PC-3 (cell line): ENCODE measurements around the gene COL10A1. TPM values are rescaled to one million over a fixed set of nuclear protein-coding genes. Genes with fewer than 3 reads are reported as not detected.

Experiments used
- ATAC-seq: fragments of 200-7000 bp; cut with Tn5 transposase; 2 replicates; pipeline ENCODE4 v1.9.1; 2020; ENCODE audit warnings: mild to moderate bottlenecking, moderate library complexity
- BruUV-seq: library from RNA; stranded (reverse); fragments of 400-500 nt; replicated peaks from 2 replicates; lab custom pipeline; 2021; lab: Mats Ljungman, UMichigan
- CTCF ChIA-PET: fragments of 300-600 bp; sonication (Branson Sonifier 250); formaldehyde crosslinking; loops from one replicate; lab custom pipeline; 2022; ENCODE audit warnings: antibody characterized with exemption; lab: Charles Lee
- POLR2A ChIA-PET: fragments of 300-600 bp; sonication (Branson Sonifier 250); formaldehyde crosslinking; loops from one replicate; lab custom pipeline; 2022; ENCODE audit warnings: antibody characterized with exemption; ENCODE audit not compliant: unreplicated experiment; lab: Charles Lee
- DNase-seq: peaks from one replicate; pipeline ENCODE4 v3.0.0-alpha.2; 2015
- H2AFZ ChIP-seq: fragments of 300-600 bp; sonication (generic); 2 replicates; pipeline ENCODE4 v1.6.0; 2016; ENCODE audit warnings: antibody characterized with exemption, low read length
- H3F3A ChIP-seq: fragments of 300-600 bp; sonication (generic); one replicate; pipeline ENCODE4 v1.6.0; 2017; ENCODE audit warnings: antibody characterized with exemption, low read length, control low read depth, mild to moderate bottlenecking; ENCODE audit not compliant: unreplicated experiment
- H3K27ac ChIP-seq: fragments of 300-600 bp; sonication (generic); 2 replicates; pipeline ENCODE4 v1.5.1; 2016; ENCODE audit warnings: mild to moderate bottlenecking, low read length
- H3K27me3 ChIP-seq: fragments of 300-600 bp; sonication (generic); 2 replicates; pipeline ENCODE4 v1.6.1; 2016; ENCODE audit warnings: low read length, mixed read lengths
- H3K36me3 ChIP-seq: fragments of 300-600 bp; sonication (generic); 2 replicates; pipeline ENCODE4 v1.6.1; 2016; ENCODE audit warnings: low read depth, mixed run types, low read length, mixed read lengths
- H3K4me1 ChIP-seq: fragments of 300-600 bp; sonication (generic); 2 replicates; pipeline ENCODE4 v1.5.1; 2016; ENCODE audit warnings: low read length; ENCODE audit not compliant: insufficient read depth
- H3K4me2 ChIP-seq: fragments of 300-600 bp; sonication (generic); 2 replicates; pipeline ENCODE4 v1.6.0; 2016; ENCODE audit warnings: low read length
- H3K4me3 ChIP-seq: fragments of 300-600 bp; sonication (generic); 2 replicates; pipeline ENCODE4 v1.5.1; 2016; ENCODE audit warnings: mild to moderate bottlenecking, low read length, mixed read lengths
- H3K79me2 ChIP-seq: fragments of 300-600 bp; sonication (generic); 2 replicates; pipeline ENCODE4 v1.6.1; 2017; ENCODE audit warnings: low read length, mixed read lengths
- H3K9ac ChIP-seq: fragments of 300-600 bp; sonication (generic); 2 replicates; pipeline ENCODE4 v1.6.0; 2016; ENCODE audit warnings: mild to moderate bottlenecking, low read length
- H3K9me2 ChIP-seq: fragments of 300-600 bp; sonication (generic); replicated peaks from 2 replicates; pipeline ENCODE4 v1.6.1; 2016; ENCODE audit warnings: mixed run types, low read length, mixed read lengths
- H3K9me3 ChIP-seq: fragments of 300-600 bp; sonication (generic); 2 replicates; pipeline ENCODE4 v1.6.1; 2016; ENCODE audit warnings: low read length, mixed read lengths
- H4K20me1 ChIP-seq: fragments of 300-600 bp; sonication (generic); 2 replicates; pipeline ENCODE4 v1.6.1; 2016; ENCODE audit warnings: low read length, mixed read lengths
- EZH2 ChIP-seq: fragments of 300-600 bp; sonication (generic); IDR thresholded peaks from one replicate; pipeline ENCODE4 v1.6.1; 2017; ENCODE audit warnings: antibody characterized with exemption, mild to moderate bottlenecking, low read length; ENCODE audit not compliant: unreplicated experiment
- EZH2phosphoT487 ChIP-seq: fragments of 300-600 bp; sonication (generic); IDR thresholded peaks from 2 replicates; pipeline ENCODE4 v1.6.1; 2018; ENCODE audit warnings: mild to moderate bottlenecking, antibody characterized with exemption, low read length, borderline replicate concordance
- intact Hi-C: fragments of 100-400 bp; cut with micrococcal nuclease; formaldehyde crosslinking; loops from 2 replicates; pipeline ENCODE4 v1.9.0; 2023
- total RNA-seq: library from RNA; depleted of rRNA; stranded (reverse); fragments of >200 nt; gene quantifications from 2 replicates; pipeline ENCODE4 v1.2.3, GENCODE V29; 2014
- TF ChIP-seq, protein P1 (sequence below): fragments of 300-600 bp; sonication (generic); conservative IDR thresholded peaks from 2 replicates; pipeline ENCODE4 v1.5.1; 2017; ENCODE audit warnings: antibody characterized with exemption, low read depth, mild to moderate bottlenecking, low read length

COL10A1 gene
- total RNA-seq, 1 experiment from 2014 or later = not detected

DNA sequence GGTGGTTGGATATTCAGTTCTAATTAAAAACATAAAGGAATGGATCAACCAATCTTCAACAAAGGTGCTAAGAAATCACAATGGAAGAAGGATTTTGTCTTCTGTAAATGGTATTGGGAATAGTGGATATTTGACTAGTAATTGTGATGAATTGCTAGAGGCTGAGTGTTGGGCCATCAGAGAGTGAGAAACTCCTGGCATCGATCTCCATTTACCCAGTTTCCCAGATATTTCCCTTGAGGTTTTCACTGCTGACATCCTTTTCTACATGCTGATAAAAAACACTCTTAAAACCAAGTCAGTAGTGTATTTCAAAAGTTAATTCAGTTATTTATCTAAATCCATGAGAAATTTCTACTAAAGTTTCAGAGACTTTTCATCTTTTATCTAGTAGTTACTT is 40.4 kb upstream of the COL10A1 start:
- H3K9me3 ChIP-seq = no peaks in the 10 kb centered on the region
- no peaks in the 10 kb centered on the region; the same call in 1 of the 2 replicates for H3K4me1 ChIP-seq
- ChIA-PET CTCF (no interaction called here), POLR2A (no interaction called here)
- intact Hi-C loops = no loop called here
- H3F3A ChIP-seq = no peaks in the 10 kb centered on the region
- no peak overlapping the region for H3K4me2 ChIP-seq
- H3K9me2 ChIP-seq = no peaks in the 10 kb centered on the region
- no peak overlapping the region for H3K4me3 ChIP-seq
- ATAC-seq (no peak), DNase-seq (no peak)
- H3K36me3 ChIP-seq = no peaks in the 10 kb centered on the region
- no peaks in the 10 kb centered on the region for H3K79me2 ChIP-seq
- no peak overlapping the region for H3K27ac ChIP-seq
- no peak overlapping the region for H2AFZ ChIP-seq
- no peaks in the 10 kb centered on the region for H3K27me3 ChIP-seq
- no peaks in the 10 kb centered on the region for H4K20me1 ChIP-seq
- no peak overlapping the region for H3K9ac ChIP-seq
- BruUV-seq = no TSS peak
- TF ChIP-seq, protein P1, sequence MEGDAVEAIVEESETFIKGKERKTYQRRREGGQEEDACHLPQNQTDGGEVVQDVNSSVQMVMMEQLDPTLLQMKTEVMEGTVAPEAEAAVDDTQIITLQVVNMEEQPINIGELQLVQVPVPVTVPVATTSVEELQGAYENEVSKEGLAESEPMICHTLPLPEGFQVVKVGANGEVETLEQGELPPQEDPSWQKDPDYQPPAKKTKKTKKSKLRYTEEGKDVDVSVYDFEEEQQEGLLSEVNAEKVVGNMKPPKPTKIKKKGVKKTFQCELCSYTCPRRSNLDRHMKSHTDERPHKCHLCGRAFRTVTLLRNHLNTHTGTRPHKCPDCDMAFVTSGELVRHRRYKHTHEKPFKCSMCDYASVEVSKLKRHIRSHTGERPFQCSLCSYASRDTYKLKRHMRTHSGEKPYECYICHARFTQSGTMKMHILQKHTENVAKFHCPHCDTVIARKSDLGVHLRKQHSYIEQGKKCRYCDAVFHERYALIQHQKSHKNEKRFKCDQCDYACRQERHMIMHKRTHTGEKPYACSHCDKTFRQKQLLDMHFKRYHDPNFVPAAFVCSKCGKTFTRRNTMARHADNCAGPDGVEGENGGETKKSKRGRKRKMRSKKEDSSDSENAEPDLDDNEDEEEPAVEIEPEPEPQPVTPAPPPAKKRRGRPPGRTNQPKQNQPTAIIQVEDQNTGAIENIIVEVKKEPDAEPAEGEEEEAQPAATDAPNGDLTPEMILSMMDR = no peak
- no peak for TF ChIP-seq EZH2phosphoT487
- no peak for TF ChIP-seq EZH2

DNA sequence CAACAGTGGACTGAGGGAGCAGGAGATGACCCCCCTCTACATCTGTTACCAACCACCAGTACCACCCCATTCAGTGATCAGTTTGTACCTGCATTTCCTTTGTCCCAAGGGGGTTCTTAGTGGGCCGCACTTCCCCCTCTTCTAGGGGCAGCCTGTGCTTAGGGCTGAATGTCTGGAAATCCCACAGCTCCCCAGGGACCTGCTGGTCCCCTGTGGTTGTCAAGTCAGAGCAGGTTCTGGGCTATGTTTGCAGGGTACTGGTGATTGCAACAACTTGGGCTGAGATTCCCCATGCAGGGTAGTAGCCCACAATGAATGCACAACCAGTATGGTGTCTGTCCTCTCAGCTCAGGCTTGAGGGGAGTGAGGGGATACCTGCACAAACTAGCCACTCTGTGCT is 39.7 kb upstream of the COL10A1 start:
- POLR2A ChIA-PET = no interaction called here
- H3F3A ChIP-seq = no peaks in the 10 kb centered on the region
- no peak for ATAC-seq
- H2AFZ ChIP-seq = no peak overlapping the region
- no peak overlapping the region for H3K9ac ChIP-seq
- H3K27me3 ChIP-seq = no peaks in the 10 kb centered on the region
- DNase-seq = no peak
- H3K27ac ChIP-seq = no peak overlapping the region
- no peaks in the 10 kb centered on the region for H3K79me2 ChIP-seq
- CTCF ChIA-PET = no interaction called here
- H3K9me2 ChIP-seq = no peaks in the 10 kb centered on the region
- no peak overlapping the region for H3K4me2 ChIP-seq
- intact Hi-C loops = no loop called here
- no peak overlapping the region for H3K4me3 ChIP-seq
- no peaks in the 10 kb centered on the region for H3K9me3 ChIP-seq
- no TSS peak for BruUV-seq
- no peaks in the 10 kb centered on the region; the same call in 1 of the 2 replicates for H3K4me1 ChIP-seq
- no peaks in the 10 kb centered on the region for H3K36me3 ChIP-seq
- TF ChIP-seq, protein P1 = no peak
- TF ChIP-seq EZH2 = no peak
- no peak for TF ChIP-seq EZH2phosphoT487
- H4K20me1 ChIP-seq = no peaks in the 10 kb centered on the region

DNA sequence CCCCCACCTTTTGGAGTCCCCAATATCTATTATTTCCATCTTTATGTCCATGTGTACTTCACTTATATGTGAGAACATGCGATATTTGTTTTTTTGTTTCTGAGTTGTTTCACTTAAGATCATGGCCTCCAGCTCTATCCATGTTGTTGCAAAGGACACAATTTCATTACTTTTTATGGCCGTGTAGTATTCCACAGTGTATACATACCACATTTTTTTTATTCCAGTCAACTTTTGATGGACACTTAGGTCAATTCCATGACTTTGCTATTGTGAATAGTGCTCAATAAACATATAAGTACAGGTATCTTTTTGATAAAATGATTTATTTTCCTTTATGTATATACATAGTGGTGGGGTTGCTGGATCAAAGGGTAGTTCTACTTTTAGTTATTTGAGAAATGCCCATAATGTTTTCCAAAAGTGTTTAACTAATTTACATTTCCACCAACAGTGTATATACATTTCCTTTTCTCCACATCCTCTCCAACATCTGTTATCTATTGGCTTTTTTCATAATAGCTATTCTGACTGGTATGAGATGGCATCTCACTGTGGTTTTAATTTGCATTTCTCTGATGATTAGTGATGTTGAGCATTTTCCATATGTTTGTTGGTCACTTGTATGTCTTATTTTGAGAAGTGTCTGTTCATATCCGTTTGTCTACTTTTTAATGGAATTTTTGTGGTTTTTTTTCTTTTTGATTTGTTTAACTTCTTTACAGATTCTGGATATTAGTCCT is 34.0 kb upstream of the COL10A1 start:
- ATAC-seq (no peak), DNase-seq (no peak)
- H3K36me3 ChIP-seq = no peaks in the 10 kb centered on the region
- H4K20me1 ChIP-seq = no peaks in the 10 kb centered on the region
- H3K27me3 ChIP-seq = no peaks in the 10 kb centered on the region
- no peaks in the 10 kb centered on the region for H3F3A ChIP-seq
- no peaks in the 10 kb centered on the region for H3K4me1 ChIP-seq
- TF ChIP-seq, protein P1 = no peak
- no peak for TF ChIP-seq EZH2phosphoT487
- TF ChIP-seq EZH2 = no peak
- intact Hi-C loops = no loop called here
- H2AFZ ChIP-seq = no peak overlapping the region
- no peak overlapping the region for H3K9ac ChIP-seq
- no peak overlapping the region for H3K27ac ChIP-seq
- no peak overlapping the region for H3K4me2 ChIP-seq
- no TSS peak for BruUV-seq
- H3K9me3 ChIP-seq = no peaks in the 10 kb centered on the region
- H3K9me2 ChIP-seq = no peaks in the 10 kb centered on the region
- CTCF ChIA-PET = no interaction called here
- POLR2A ChIA-PET = no interaction called here
- no peak overlapping the region for H3K4me3 ChIP-seq
- no peaks in the 10 kb centered on the region for H3K79me2 ChIP-seq
